WERI-Rb-1 (cell line): ENCODE measurements around the gene NACC2.

Experiments
- DNase-seq: peaks from one replicate; pipeline ENCODE4 v3.0.0-alpha.2; 2020
- H3K27ac ChIP-seq: fragments of 250-450 bp; sonication (Bioruptor Pico); 2 replicates; pipeline ENCODE4 v1.5.1; 2020; ENCODE audit warnings: mild to moderate bottlenecking, moderate library complexity
- H3K27me3 ChIP-seq: fragments of 250-450 bp; sonication (Bioruptor Pico); 2 replicates; pipeline ENCODE4 v1.5.1; 2021; ENCODE audit warnings: mild to moderate bottlenecking, low read depth, moderate library complexity; ENCODE audit not compliant: insufficient read depth, severe bottlenecking
- H3K36me3 ChIP-seq: fragments of 250-450 bp; sonication (Bioruptor Pico); 2 replicates; pipeline ENCODE4 v1.5.1; 2020; ENCODE audit warnings: mild to moderate bottlenecking, moderate library complexity
- H3K4me3 ChIP-seq: 2 replicates; pipeline ENCODE4 v1.5.1; 2011; ENCODE audit warnings: low read depth, mild to moderate bottlenecking, control low read depth, low read length
- H3K9me3 ChIP-seq: fragments of 250-450 bp; sonication (Bioruptor Pico); 2 replicates; pipeline ENCODE4 v1.5.1; 2021; ENCODE audit warnings: mild to moderate bottlenecking, moderate library complexity; ENCODE audit not compliant: severe bottlenecking
- TF ChIP-seq, protein P1 (sequence below): IDR thresholded peaks from 2 replicates; pipeline ENCODE4 v1.5.1; 2011; ENCODE audit warnings: low read depth, mild to moderate bottlenecking, control low read depth, inconsistent platforms, low read length

NACC2 gene

DNA sequence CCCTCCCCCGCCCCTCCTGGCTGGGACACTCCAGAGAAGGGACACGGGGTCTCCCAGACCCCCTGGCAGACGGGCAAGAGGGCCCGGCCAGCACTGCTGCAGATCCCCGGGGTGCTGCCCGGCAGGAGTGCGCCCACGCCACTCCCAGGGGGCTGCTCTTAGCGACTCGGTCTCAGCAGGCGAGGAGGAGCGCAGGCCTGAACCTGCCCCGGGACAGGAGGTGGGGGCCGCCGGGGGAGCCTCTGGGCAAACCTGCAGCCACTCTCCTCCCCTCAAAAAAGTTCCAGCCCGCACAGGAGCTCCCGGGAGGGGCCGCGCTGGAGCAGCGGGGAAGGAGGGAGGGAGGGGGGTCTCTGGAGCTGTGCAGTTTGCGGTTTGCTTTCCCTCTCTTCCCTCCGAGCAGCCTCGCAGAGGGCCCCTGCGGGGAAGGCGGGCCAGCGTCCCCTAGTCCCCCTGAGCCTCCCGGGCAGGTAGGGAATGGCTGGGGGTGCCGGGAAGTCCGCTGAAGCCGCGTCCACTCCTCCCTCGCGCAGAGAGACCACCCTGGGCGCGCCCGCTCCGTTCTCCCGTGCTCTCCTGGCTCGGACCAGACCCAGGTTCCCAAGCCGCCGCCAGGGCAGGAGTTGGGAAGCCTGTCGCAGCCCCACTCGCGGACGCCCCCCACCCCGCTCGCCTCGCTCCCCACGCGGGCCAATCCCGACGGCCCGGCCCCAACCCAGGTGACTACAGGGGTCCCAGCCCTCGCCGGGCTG lies 44.2 kb downstream of the NACC2 start:
- TF ChIP-seq, protein P1, sequence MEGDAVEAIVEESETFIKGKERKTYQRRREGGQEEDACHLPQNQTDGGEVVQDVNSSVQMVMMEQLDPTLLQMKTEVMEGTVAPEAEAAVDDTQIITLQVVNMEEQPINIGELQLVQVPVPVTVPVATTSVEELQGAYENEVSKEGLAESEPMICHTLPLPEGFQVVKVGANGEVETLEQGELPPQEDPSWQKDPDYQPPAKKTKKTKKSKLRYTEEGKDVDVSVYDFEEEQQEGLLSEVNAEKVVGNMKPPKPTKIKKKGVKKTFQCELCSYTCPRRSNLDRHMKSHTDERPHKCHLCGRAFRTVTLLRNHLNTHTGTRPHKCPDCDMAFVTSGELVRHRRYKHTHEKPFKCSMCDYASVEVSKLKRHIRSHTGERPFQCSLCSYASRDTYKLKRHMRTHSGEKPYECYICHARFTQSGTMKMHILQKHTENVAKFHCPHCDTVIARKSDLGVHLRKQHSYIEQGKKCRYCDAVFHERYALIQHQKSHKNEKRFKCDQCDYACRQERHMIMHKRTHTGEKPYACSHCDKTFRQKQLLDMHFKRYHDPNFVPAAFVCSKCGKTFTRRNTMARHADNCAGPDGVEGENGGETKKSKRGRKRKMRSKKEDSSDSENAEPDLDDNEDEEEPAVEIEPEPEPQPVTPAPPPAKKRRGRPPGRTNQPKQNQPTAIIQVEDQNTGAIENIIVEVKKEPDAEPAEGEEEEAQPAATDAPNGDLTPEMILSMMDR, result no peak
- no peaks in the 10 kb centered on the region for H3K9me3 ChIP-seq
- no peaks in the 10 kb centered on the region for H3K27me3 ChIP-seq
- H3K27ac ChIP-seq, result peak overlapping the region; percentile 65
- peaks cover 5% of the 10 kb centered on the region for H3K36me3 ChIP-seq
- H3K4me3 ChIP-seq, result peak overlapping the region; percentile 44
- DNase-seq, result no peak

DNA sequence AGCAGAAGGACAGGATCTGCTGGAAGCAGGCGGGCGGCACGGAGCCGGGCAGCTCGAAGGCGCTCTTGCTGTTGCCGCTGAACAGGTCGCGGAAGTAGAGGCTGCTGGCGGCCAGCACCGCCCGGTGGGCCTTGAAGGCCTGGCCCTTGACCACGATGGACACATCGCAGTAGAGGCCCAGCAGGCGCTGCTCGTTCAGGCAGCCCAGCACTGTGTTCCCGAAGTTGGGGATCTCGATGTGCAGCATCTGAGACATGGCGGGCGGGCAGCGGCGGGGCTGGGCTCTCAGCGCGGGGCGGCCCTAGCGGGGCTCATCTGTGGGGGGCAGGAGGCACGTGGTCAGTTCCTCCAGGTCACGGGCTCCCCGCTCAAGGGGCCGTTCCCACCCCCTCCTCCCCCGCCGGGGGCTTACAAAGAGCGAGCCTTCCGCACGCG lies 44.8 kb downstream of the NACC2 start:
- Histone ChIP-seq H3K27ac (no peak overlapping the region), H3K4me3 (no peak overlapping the region)
- TF ChIP-seq, protein P1, result no peak

DNA sequence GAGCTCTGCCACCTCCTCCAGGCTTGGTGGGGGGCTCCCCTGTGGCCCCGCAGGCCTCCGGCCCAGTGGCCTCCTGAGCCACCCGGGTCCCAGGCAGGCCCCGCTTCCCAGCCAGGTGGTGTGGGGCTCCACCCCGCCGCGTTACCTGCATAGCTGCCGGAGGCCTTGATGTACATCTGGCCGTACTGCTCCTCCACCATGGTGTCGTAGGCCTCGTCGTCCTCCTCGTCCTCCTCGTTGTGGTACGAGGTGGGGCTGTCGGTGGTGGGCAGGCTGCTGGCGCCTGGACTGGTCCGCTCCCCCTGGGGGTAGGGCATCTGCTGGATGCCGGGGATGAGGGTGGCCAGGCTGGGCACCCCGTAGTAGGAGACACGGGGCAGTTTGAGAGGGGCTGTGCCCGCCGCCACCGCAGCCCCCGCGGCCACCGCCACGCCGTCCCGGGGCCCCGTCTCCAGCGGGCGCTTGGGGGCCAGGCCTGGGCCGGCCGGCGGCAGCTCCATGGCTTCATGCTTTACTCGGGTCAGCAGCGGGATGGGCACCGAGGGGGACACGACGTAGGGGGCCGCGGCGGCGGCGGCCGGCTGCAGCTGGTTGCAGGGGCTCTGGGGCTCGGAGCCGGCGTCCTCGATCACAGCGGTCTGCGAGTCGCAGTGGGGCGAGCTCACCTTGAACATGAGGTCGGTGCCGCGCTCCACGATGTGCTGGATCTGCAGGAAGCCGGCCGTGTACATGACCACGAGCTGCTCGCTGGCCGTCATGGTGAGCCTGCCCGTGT lies 45.4 kb downstream of the NACC2 start:
- peaks cover 5% of the 10 kb centered on the region for H3K36me3 ChIP-seq

More for the DNA sequence above, 44.8 kb downstream of the NACC2 start:
- Histone ChIP-seq H3K9me3 (no peaks in the 10 kb centered on the region), H3K27me3 (no peaks in the 10 kb centered on the region), H3K36me3 (peaks cover 5% of the 10 kb centered on the region)
- no peak for DNase-seq

DNA sequence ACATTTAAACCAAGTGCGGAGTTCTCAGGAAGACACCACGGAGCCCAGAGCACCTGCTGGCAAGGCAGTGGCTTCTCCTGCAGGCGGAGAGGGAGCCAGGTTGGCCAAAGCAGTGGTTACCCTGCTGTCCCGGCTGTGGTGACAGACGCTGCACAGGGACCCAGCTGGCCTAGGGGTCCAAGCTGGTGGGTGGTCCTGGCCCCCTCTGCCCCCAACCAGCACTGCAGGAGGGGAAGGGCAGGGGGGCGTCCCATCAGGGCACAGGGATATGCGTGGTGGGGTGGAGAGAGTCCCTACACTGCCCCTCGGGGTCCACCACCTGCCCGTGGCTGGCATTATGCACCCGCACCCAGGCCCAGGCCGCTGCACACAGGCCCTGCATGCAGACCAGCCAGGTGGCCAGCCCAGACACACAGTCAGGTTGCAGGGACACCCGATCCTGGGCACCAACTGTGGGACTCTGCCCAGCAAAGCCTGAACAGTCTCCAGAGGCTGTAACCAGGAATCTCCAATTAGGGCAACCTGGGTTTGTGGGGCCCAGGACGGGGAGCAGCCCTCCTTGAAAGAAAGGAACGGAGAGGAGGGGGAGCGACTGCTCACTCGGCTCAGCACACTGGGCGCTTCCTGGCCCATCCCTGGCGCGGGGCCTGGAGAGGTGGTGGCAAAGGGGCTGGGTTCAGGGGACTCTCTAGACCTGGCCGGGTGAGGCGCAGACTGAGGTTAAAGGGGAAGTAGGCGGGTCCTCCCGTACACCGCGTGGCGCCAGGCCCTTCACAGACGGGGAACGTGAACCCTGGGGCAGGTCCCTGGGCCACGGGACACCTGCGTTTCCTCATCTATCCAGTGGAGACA lies 46.3 kb downstream of the NACC2 start:
- no peak for DNase-seq
- H3K27me3 ChIP-seq, result no peaks in the 10 kb centered on the region
- no peaks in the 10 kb centered on the region for H3K9me3 ChIP-seq
- peaks cover 5% of the 10 kb centered on the region for H3K36me3 ChIP-seq
- H3K4me3 ChIP-seq, result no peak overlapping the region
- H3K27ac ChIP-seq, result no peak overlapping the region
- TF ChIP-seq, protein P1, result no peak

More for the DNA sequence above, 45.4 kb downstream of the NACC2 start:
- H3K4me3 ChIP-seq, result no peak overlapping the region
- no peak for DNase-seq
- H3K27ac ChIP-seq, result no peak overlapping the region
- no peaks in the 10 kb centered on the region for H3K27me3 ChIP-seq
- H3K9me3 ChIP-seq, result no peaks in the 10 kb centered on the region
- TF ChIP-seq, protein P1, result no peak

DNA sequence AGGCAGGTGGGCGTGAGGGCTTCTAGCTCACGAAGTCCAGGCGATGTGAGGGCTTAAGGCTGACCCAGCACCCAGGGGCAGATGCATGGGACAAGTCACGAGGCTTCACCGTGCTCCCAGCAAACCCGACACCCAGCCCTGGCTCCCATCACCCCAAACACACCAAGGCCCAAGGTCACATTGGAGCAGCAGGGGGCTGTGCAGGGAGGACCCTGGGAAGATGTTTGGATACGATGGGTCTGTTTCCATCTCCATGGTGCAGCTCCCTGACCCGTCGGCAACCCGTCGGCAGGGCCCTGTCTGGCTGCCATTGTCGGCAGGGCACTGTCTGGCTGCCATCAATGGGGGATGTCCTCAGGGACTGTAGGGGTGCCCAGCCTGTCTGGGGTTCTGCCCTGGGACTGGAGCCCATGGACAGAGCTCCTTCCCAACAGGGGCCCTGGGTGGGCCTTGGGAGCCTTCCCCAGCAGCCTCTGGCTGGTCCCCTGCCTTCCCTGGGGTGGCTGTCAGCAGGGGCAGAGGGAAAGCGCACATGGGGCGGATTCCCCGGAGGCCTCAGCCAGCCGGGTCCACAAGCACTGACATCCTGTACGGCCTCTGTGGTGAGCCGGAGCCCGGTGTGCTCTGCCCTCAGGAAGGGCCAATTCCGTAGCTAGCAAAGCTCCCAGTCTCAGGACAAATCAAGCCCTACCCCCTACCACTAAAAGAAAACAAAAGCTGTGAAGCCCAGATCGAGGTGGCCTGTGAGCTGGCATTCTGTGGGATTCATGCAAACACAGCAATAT lies 47.1 kb downstream of the NACC2 start:
- H3K9me3 ChIP-seq, result no peaks in the 10 kb centered on the region
- H3K27ac ChIP-seq, result no peak overlapping the region
- DNase-seq, result no peak
- H3K4me3 ChIP-seq, result no peak overlapping the region
- H3K36me3 ChIP-seq, result peaks cover 5% of the 10 kb centered on the region
- no peaks in the 10 kb centered on the region for H3K27me3 ChIP-seq
- TF ChIP-seq, protein P1, result no peak
